D721Med (cell line): ENCODE measurements around the gene GNA15.

Experiments
- DNase-seq: peaks from one replicate; pipeline ENCODE4 v3.0.0; 2011; ENCODE audit warnings: low spot score; ENCODE audit not compliant: insufficient read length
- FAIRE-seq: peaks from 2 replicates; lab custom pipeline; 2011; peaks lifted over from hg19 to GRCh38; lab: Jason Lieb, UNC
- TF ChIP-seq, protein P1 (sequence below): IDR thresholded peaks from 2 replicates; pipeline ENCODE4 v1.5.1; 2012; ENCODE audit warnings: mild to moderate bottlenecking, control low read depth; ENCODE audit not compliant: insufficient read depth; ENCODE audit errors: missing control alignments

GNA15 gene

DNA sequence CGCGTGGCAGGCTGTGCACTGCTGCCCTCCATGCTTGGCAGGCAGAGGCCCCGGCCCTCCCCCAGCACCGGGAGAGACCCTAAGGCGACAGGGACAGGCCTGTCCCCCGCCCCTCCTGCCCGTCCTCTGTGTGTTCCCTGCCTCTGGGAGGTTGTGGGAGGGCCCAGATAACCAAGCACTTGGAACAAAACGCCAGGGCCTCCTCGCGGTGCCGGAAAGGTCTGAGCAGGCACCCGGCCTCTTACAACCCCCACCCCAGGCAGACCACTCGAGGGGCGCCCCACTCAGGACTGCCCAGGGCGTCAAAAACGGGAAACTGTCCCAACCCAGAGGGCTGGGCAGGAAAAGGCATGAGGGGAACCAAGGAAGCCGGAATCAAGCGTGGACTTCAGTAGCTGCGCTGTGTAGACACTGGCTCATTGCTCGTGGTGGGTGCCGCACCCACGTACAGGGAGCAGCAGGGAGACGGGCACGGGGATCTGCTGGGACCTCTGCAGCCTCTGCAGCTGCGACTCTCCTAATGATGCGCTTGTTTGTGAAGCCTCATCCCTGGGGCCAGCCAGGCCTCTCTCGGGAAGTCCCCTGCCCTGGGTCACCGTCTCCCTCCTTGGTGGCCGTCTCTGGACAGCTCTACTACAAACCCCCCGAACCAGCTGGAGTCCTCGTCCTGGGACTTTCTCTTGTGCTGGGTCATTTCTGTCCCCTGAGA lies 21.7 kb upstream of the GNA15 start:
- no peak for FAIRE-seq
- TF ChIP-seq, protein P1, sequence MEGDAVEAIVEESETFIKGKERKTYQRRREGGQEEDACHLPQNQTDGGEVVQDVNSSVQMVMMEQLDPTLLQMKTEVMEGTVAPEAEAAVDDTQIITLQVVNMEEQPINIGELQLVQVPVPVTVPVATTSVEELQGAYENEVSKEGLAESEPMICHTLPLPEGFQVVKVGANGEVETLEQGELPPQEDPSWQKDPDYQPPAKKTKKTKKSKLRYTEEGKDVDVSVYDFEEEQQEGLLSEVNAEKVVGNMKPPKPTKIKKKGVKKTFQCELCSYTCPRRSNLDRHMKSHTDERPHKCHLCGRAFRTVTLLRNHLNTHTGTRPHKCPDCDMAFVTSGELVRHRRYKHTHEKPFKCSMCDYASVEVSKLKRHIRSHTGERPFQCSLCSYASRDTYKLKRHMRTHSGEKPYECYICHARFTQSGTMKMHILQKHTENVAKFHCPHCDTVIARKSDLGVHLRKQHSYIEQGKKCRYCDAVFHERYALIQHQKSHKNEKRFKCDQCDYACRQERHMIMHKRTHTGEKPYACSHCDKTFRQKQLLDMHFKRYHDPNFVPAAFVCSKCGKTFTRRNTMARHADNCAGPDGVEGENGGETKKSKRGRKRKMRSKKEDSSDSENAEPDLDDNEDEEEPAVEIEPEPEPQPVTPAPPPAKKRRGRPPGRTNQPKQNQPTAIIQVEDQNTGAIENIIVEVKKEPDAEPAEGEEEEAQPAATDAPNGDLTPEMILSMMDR, result no peak
- no peak for DNase-seq

DNA sequence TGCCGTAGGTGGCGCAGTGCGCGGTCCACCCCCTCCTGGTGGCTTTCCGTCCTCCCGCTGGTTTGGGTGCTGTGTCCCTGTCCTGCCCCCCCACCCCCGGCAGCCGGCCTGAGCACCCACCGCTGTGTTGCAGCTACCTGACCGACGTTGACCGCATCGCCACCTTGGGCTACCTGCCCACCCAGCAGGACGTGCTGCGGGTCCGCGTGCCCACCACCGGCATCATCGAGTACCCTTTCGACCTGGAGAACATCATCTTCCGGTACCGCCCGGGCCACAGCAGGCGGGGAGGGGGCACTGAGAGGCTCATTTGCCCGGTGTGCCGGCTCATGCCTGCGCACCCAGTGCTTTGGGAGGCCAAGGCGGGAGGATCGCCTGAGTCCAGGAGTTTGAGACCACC lies 21.0 kb upstream of the GNA15 start:
- DNase-seq, result no peak
- no peak for FAIRE-seq
- TF ChIP-seq, protein P1, result no peak

DNA sequence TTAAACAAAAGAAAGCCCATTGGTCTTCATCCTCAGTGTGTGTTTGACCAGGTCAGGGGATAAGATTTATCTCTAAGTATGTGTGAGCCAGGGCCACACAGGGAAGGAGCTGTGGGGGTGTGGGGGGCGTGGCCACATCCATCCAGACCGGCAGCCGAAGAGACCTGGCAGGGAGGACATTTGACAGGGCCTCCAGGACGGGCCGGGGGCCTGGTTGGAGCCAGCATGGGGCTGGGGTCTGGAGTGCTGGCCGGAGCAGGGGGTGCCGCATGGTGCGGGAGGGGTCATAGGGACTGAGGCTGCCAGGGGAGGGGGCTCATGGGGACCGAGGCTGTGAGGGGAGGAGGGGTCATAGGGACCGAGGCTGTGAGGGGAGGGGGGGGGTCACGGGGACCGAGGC lies 20.4 kb upstream of the GNA15 start:
- TF ChIP-seq, protein P1, result no peak
- FAIRE-seq (no peak), DNase-seq (no peak)

DNA sequence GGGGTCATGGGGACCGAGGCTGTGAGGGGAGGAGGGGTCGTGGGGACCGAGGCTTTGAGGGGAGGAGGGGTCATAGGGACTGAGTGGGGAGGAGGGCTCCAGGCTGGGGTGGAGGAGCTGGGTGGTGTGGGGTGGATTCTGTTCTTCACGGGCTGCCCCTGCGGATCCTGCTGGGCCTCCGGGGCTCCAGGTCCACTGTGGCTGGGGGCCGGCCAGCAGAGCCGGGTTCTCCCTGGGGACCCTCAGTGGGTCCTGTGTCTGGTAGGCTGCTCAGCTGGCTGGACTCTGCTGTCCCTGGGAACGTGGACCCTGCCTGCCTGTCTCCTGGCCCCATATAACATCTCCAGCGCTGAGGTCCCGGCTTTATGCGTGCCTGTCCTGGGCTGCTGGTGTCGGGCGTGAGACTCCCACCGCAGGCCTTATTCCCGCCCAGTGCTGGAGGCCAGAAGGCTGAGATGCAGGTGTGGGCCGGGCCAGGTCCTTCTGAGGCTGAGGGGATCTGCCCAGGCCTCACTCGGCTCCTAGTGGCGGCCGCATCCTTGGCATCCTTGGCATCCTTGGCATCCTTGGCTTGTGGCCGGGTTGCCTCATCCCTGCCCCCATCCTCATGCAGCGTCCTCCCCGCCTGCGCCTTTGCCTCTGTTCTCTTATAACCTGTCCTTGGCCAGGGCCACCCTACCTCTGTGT lies 19.8 kb upstream of the GNA15 start:
- FAIRE-seq, result no peak
- no peak for DNase-seq
- TF ChIP-seq, protein P1, result no peak

DNA sequence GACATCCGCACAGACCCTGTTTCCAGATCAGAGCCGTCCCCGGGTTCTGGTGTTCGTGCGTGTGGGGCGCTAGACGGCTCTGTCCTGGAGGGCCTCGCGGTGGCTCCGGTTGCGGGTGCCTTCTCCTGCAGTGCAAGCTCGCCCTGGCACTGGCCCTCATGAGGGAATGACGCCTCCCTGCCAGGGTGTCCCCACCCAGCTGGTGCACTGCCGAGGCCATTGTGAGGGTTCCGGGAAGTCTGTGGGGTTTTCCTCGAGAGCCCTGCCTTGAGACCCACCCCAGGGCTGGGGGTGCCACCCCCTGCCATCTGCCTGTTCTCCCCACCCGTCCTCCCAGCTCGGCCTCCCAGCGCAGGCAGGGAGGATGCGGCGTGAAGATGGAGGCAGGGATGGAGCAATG lies 19.2 kb upstream of the GNA15 start:
- FAIRE-seq, result no peak
- TF ChIP-seq, protein P1, result no peak
- no peak for DNase-seq

DNA sequence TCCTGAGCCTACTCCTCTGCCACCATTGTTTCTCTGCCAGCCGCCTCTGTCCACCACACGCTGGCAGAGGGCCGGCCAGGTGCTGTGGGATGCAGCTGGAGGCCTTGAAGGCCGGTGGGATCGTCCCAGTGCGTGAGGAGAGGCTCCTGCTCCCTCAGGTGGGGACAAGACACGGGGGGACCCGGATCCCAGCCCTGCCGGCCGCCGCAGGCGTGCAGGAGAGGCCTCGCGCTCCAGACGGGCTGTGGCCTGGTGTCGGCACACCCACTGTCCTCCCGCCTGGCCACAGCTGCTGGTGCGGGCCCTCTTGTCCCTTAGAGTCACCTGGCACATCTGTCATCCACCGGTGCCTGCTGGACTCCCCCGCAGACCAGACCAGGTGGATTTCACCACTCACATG lies 18.1 kb upstream of the GNA15 start:
- DNase-seq (no peak), FAIRE-seq (no peak)
- TF ChIP-seq, protein P1, result no peak

DNA sequence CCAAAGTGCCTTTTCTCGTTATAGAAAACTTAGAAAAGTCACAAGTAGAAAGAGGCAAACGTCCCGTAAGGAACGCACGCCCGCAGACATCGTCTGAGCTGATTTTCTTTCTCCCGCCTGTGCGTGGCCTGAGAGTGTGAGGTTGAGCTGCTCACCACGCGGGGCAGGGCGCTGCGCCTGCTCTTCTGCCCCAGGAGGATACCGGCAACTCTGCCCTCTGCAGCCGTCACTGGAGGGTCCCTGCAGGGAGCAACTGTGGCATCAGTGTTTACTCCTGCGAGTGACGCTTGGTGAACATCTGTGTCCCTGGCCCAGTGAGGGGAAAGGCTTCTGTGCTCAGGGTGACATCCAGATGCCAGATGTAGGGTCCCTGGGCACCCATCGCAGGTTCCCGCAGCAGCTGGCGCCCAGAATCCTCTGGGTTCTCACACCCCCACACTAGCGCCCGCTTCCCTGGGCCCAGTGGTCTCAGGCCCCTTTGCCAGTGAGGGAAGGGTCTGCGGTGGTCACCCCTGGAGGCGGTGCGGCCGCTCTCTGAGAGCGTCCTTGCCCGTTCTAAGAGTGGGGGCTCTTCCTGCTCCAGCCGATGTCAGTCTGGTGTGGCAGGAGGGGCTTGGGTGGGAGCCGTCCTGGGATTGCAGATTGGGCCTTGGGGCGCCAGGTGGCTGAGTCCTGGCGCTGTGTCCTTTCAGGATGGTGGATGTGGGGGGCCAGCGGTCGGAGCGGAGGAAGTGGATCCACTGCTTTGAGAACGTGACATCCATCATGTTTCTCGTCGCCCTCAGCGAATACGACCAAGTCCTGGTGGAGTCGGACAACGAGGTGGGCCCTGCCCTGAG lies 17.4 kb upstream of the GNA15 start:
- TF ChIP-seq, protein P1, result no peak
- FAIRE-seq (no peak), DNase-seq (no peak)
